Colonic mucosa (tissue), 4 donors: ENCODE data around the gene CDK5. TPM values are rescaled to one million over a fixed set of nuclear protein-coding genes. Genes with fewer than 3 reads are reported as not detected.

Source experiments
- DNase-seq: peaks from one replicate; pipeline ENCODE4 v3.0.0-alpha.2; 2020
- H3K27ac ChIP-seq: fragments of 200-600 bp; one replicate; pipeline ENCODE4 v1.8.0; 2021
- H3K27me3 ChIP-seq: fragments of 200-600 bp; one replicate; pipeline ENCODE4 v1.8.0; 2021
- H3K36me3 ChIP-seq: fragments of 200-600 bp; one replicate; pipeline ENCODE4 v1.8.0; 2021
- H3K4me1 ChIP-seq: fragments of 200-600 bp; one replicate; pipeline ENCODE4 v1.8.0; 2021; ENCODE audit warnings: mild to moderate bottlenecking
- H3K4me3 ChIP-seq: fragments of 200-600 bp; one replicate; pipeline ENCODE4 v1.8.0; 2021
- H3K9ac ChIP-seq, 2 donors: one replicate each; pipeline ENCODE4 v1.7.0; 2013; ENCODE audit warnings: control low read depth in 2 of 2, low read depth in 2 of 2, low read length in 2 of 2
- H3K9me3 ChIP-seq: fragments of 200-600 bp; one replicate; pipeline ENCODE4 v1.8.0; 2021
- intact Hi-C: fragments of 100-400 bp; cut with DNase I; formaldehyde crosslinking; loops from one replicate; pipeline ENCODE4 v1.14.1; 2022
- total RNA-seq, 2 donors: library from RNA; stranded (reverse); fragmentation: NEBNext Ultra II Directional in 1 of 2; extraction: Animal tissue kit (Norgen Biotek cat#: 25700) in 1 of 2; gene quantifications; one replicate each; pipeline ENCODE4 v1.2.1, GENCODE V29; 2021
- TF ChIP-seq, protein P1 (sequence below): fragments of 200-600 bp; IDR thresholded peaks from one replicate; pipeline ENCODE4 v1.8.0; 2022; ENCODE audit warnings: antibody characterized with exemption, mild to moderate bottlenecking
- donor health status: healthy.
- donor health status: DM: no; HTN: no; CAD: no.
- donor health status: DM: no; HTN: no; CAD: no.

CDK5 gene
- total RNA-seq, 2 donors from 2014 or later, result 11.3 to 15.9 TPM

DNA sequence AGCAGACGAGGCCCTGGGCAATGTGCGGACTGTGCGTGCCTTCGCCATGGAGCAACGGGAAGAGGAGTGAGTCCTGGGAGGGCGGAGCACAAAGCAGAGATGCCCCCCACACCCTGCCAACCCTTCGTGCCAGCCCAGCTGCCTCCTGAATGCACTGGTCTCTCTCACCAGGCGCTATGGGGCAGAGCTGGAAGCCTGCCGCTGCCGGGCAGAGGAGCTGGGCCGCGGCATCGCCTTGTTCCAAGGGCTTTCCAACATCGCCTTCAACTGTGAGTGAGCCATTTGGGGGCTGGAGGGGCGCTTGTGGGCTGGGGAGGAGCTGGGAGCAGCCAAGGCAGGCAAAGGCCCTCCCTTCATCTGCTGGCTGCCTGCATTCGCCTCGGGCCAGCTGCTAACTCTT, 21.8 kb downstream of the CDK5 start:
- DNase-seq, result no peak

DNA sequence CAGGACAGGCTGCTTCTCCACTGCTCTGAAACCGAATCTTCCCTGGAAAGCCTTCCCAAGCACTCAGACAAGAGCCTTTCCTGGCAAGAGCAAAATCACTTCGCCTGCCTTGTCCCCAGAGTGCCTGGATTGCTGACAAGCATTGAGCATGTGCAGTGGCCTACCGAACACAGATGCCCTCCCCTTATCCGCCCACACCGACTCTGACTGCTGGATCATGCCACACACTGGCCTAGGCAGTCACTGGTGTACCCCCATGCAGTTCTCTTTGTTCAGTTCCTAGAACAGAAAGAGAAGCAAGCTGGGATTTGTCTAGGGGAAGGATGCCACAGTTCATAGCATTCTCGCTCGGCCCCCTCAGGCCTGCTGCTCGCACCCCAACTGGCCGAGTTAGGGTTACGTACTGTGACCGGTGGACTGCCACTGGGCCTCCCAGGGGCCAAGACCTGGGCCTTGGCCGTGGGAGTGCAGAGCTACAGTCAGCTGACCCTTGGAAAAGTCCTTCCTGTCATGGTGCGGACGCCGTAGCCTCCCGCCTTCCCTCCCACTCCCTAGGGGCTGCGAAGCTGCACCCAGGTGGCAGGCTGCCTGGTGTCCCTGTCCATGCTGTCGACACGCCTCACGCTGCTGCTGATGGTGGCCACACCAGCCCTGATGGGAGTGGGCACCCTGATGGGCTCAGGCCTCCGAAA, 22.5 kb downstream of the CDK5 start:
- H3K27ac ChIP-seq, result no peak overlapping the region
- H3K4me1 ChIP-seq, result no peaks in the 10 kb centered on the region
- no peak for DNase-seq
- H3K27me3 ChIP-seq, result no peaks in the 10 kb centered on the region
- H3K4me3 ChIP-seq, result no peak overlapping the region
- intact Hi-C loops, result no loop called here
- no peaks in the 10 kb centered on the region for H3K9me3 ChIP-seq
- H3K9ac ChIP-seq, result no peak overlapping the region
- no peaks in the 10 kb centered on the region for H3K36me3 ChIP-seq
- TF ChIP-seq, protein P1, sequence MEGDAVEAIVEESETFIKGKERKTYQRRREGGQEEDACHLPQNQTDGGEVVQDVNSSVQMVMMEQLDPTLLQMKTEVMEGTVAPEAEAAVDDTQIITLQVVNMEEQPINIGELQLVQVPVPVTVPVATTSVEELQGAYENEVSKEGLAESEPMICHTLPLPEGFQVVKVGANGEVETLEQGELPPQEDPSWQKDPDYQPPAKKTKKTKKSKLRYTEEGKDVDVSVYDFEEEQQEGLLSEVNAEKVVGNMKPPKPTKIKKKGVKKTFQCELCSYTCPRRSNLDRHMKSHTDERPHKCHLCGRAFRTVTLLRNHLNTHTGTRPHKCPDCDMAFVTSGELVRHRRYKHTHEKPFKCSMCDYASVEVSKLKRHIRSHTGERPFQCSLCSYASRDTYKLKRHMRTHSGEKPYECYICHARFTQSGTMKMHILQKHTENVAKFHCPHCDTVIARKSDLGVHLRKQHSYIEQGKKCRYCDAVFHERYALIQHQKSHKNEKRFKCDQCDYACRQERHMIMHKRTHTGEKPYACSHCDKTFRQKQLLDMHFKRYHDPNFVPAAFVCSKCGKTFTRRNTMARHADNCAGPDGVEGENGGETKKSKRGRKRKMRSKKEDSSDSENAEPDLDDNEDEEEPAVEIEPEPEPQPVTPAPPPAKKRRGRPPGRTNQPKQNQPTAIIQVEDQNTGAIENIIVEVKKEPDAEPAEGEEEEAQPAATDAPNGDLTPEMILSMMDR, result no peak

More for the DNA sequence above, 21.8 kb downstream of the CDK5 start:
- no peaks in the 10 kb centered on the region for H3K36me3 ChIP-seq
- intact Hi-C loops, result no loop called here
- no peak overlapping the region for H3K9ac ChIP-seq
- H3K4me3 ChIP-seq, result no peak overlapping the region
- H3K27ac ChIP-seq, result no peak overlapping the region
- H3K4me1 ChIP-seq, result no peaks in the 10 kb centered on the region
- TF ChIP-seq, protein P1, result no peak
- H3K27me3 ChIP-seq, result no peaks in the 10 kb centered on the region
- H3K9me3 ChIP-seq, result no peaks in the 10 kb centered on the region

DNA sequence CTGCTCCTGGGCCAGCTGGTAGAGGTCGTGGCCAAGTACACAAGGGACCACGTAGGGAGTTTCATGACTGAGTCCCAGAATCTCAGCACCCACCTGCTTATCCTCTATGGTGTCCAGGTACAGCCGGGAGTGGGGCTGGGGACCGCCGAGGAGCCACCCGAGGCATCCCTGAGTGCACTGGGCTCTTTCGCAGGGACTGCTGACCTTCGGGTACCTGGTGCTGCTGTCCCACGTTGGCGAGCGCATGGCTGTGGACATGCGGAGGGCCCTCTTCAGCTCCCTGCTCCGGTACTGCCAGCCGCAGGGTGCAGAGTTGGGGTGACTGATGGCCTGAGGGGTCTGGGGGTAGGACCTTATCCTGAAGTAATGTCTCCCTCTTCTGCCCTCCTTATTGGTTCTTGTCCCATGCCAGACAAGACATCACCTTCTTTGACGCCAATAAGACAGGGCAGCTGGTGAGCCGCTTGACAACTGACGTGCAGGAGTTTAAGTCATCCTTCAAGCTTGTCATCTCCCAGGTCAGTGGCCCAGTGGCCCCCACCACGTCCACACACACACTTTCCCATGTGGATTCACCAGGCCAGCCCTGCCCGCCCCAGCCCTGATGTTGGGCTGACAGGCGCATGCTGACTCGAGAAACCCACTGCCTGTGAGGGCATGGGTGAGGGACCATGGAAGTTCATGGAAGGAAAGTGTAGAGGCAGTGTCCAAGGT, 23.2 kb downstream of the CDK5 start:
- DNase-seq, result no peak
- intact Hi-C loops, result loop anchor here (5.0 kb wide), 1 partner anchor 78 kb away; no protein-coding TSS in a partner anchor
- no peak overlapping the region for H3K4me3 ChIP-seq
- no peaks in the 10 kb centered on the region for H3K36me3 ChIP-seq
- H3K27me3 ChIP-seq, result no peaks in the 10 kb centered on the region
- no peaks in the 10 kb centered on the region for H3K9me3 ChIP-seq
- H3K27ac ChIP-seq, result no peak overlapping the region
- TF ChIP-seq, protein P1, result no peak
- no peaks in the 10 kb centered on the region for H3K4me1 ChIP-seq
- H3K9ac ChIP-seq, result no peak overlapping the region

DNA sequence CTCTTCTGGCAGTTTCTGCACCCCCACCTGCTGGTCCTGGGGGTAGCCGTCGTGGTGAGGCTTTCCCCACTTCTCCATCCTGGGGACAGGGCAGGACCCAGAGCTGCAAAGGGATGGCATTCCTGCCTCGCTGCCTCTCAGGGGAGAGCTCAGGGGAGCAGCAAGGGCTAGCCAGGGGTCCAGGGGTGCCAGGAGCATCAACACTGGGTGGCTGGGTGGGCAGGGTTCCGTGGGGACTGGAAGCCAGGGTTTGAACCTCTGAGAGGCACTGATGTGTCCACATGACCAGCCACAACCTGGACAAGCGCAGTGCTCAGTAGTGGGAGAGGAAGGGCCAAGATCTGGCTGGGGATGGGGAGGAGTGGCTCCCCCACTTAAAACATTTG, 23.8 kb downstream of the CDK5 start:
- Histone ChIP-seq H3K4me3 (no peak overlapping the region), H3K9ac (no peak overlapping the region), H3K9me3 (no peaks in the 10 kb centered on the region), H3K4me1 (no peaks in the 10 kb centered on the region), H3K36me3 (no peaks in the 10 kb centered on the region), H3K27ac (no peak overlapping the region), H3K27me3 (no peaks in the 10 kb centered on the region)
- intact Hi-C loops, result loop anchor here (5.0 kb wide), 1 partner anchor 78 kb away; no protein-coding TSS in a partner anchor
- no peak for DNase-seq
- TF ChIP-seq, protein P1, result no peak

DNA sequence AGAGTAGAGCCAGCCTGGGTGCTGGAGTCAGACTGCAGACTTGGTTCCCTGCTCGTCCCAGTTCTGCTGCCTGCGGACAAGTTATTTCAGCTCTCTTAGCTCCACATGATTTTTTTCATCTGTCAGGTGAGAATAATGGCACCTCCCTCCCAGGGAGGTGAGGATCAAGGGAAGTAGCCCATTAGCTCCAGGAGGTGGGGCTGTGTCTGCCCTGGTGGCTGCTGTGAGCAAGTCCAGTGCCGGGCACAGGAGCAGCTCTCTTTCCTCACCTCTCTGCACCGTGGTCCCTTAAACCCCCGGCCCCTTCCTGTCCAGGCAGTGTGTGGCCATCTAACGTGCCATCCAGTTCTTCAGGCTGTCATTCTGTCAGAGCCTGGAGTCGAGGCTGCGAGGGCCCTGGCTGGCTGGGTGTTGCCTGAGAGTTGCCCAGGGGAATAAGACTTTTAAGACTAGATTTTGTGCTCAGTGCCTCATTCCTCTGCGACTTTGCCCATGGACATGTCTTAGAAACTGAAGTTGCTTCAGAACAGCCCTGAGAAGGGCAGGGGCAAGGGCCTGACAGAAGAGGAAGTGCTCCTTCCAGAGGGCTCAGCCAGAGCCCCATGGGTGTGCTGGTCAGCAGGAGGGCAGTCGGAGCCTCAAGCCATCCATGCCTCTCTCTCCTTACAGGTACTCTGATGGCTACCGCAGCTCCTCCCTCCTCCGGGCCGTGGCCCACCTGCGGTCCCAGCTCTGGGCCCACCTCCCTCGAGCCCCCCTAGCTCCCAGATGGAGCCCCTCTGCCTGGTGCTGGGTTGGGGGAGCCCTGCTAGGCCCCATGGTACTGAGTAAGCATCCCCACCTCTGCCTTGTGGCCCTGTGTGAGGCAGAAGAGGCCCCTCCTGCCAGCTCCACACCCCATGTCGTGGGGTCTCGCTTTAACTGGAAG, 24.5 kb downstream of the CDK5 start:
- no peaks in the 10 kb centered on the region for H3K9me3 ChIP-seq
- H3K27ac ChIP-seq, result no peak overlapping the region
- TF ChIP-seq, protein P1, result no peak
- no peaks in the 10 kb centered on the region for H3K36me3 ChIP-seq
- H3K9ac ChIP-seq, result no peak overlapping the region
- H3K4me3 ChIP-seq, result no peak overlapping the region
- no peaks in the 10 kb centered on the region for H3K4me1 ChIP-seq
- intact Hi-C loops, result loop anchor here (5.0 kb wide), 1 partner anchor 79 kb away; no protein-coding TSS in a partner anchor
- H3K27me3 ChIP-seq, result no peaks in the 10 kb centered on the region
- no peak for DNase-seq
